GM12872 (cell line): Measurements from ENCODE around the gene BIN1.

Source experiments
- CTCF ChIP-seq: IDR thresholded peaks from 3 replicates; pipeline ENCODE4 v1.5.1; 2011; ENCODE audit warnings: low read depth, mild to moderate bottlenecking, low read length, moderate library complexity; ENCODE audit not compliant: insufficient read depth

The BIN1 gene

GRCh38 chr2:127087791-127088495 is 19.0 kb downstream of the BIN1 start:
- TF ChIP-seq CTCF: no peak

- no peak for TF ChIP-seq CTCF
Measured at GRCh38 chr2:127086990-127087790, 19.8 kb downstream of the BIN1 start.

GRCh38 chr2:127085317-127085681 is 21.7 kb downstream of the BIN1 start:
- TF ChIP-seq CTCF: no peak

GRCh38 chr2:127084611-127085316 is 22.2 kb downstream of the BIN1 start:
- TF ChIP-seq CTCF: no peak

GRCh38 chr2:127083819-127084503 is 23.0 kb downstream of the BIN1 start:
- TF ChIP-seq CTCF: no peak

- TF ChIP-seq CTCF: no peak
Measured at GRCh38 chr2:127082974-127083373, 24.0 kb downstream of the BIN1 start.
